Calu3 (cell line): ENCODE results near the gene AFF2. TPM values are rescaled to one million over a fixed set of nuclear protein-coding genes. Genes with fewer than 3 reads are reported as not detected.

Experiments used
- BruUV-seq: library from RNA; stranded (reverse); fragments of 400-500 nt; replicated peaks from 2 replicates; lab custom pipeline; 2021; lab: Mats Ljungman, UMichigan
- CTCF ChIA-PET: fragments of 300-600 bp; sonication (Branson Sonifier 250); formaldehyde crosslinking; loops from one replicate; lab custom pipeline; 2022; ENCODE audit warnings: antibody characterized with exemption; lab: Charles Lee
- DNase-seq: peaks from one replicate; pipeline ENCODE4 v3.0.0; 2022
- H3K27ac Mint-ChIP-seq: one replicate; pipeline ENCODE4 v1.8.0; 2022; ENCODE audit warnings: mixed read lengths; ENCODE audit not compliant: unreplicated experiment
- H3K27me3 Mint-ChIP-seq: one replicate; pipeline ENCODE4 v1.8.0; 2022; ENCODE audit warnings: mixed read lengths; ENCODE audit not compliant: unreplicated experiment
- H3K36me3 Mint-ChIP-seq: one replicate; pipeline ENCODE4 v1.8.0; 2022; ENCODE audit warnings: mild to moderate bottlenecking, moderate library complexity, mixed read lengths; ENCODE audit not compliant: insufficient read depth, unreplicated experiment
- H3K4me1 Mint-ChIP-seq: one replicate; pipeline ENCODE4 v1.8.0; 2022; ENCODE audit warnings: mild to moderate bottlenecking, low read depth, mixed read lengths; ENCODE audit not compliant: unreplicated experiment
- H3K4me3 Mint-ChIP-seq: one replicate; pipeline ENCODE4 v1.8.0; 2022; ENCODE audit warnings: mild to moderate bottlenecking, low read depth, moderate library complexity, mixed read lengths; ENCODE audit not compliant: unreplicated experiment
- H3K9me3 Mint-ChIP-seq: one replicate; pipeline ENCODE4 v1.8.0; 2022; ENCODE audit warnings: low read depth, mixed read lengths; ENCODE audit not compliant: unreplicated experiment
- intact Hi-C: fragments of 100-400 bp; cut with micrococcal nuclease; formaldehyde crosslinking; loops from one replicate; pipeline ENCODE4 v1.10.0; 2022; ENCODE audit not compliant: unreplicated experiment
- total RNA-seq: library from RNA; stranded (reverse); gene quantifications from 2 replicates; pipeline ENCODE4 v1.2.3, GENCODE V29; 2022
- TF ChIP-seq, protein P1 (sequence below): fragments of 200-600 bp; IDR thresholded peaks from one replicate; pipeline ENCODE4 v1.8.0; 2022; ENCODE audit warnings: antibody characterized with exemption; ENCODE audit not compliant: unreplicated experiment

AFF2 gene
- total RNA-seq, 1 experiment from 2014 or later: 0.17 TPM

- Mint-ChIP-seq H3K4me3 (no peak overlapping the region), H3K4me1 (no peaks in the 10 kb centered on the region), H3K9me3 (peaks cover 9% of the 10 kb centered on the region), H3K27me3 (no peaks in the 10 kb centered on the region), H3K36me3 (no peaks in the 10 kb centered on the region), H3K27ac (no peak overlapping the region)
- no peak for DNase-seq
- CTCF ChIA-PET: no interaction called here
- no TSS peak for BruUV-seq
- intact Hi-C loops: no loop called here
- TF ChIP-seq, protein P1, sequence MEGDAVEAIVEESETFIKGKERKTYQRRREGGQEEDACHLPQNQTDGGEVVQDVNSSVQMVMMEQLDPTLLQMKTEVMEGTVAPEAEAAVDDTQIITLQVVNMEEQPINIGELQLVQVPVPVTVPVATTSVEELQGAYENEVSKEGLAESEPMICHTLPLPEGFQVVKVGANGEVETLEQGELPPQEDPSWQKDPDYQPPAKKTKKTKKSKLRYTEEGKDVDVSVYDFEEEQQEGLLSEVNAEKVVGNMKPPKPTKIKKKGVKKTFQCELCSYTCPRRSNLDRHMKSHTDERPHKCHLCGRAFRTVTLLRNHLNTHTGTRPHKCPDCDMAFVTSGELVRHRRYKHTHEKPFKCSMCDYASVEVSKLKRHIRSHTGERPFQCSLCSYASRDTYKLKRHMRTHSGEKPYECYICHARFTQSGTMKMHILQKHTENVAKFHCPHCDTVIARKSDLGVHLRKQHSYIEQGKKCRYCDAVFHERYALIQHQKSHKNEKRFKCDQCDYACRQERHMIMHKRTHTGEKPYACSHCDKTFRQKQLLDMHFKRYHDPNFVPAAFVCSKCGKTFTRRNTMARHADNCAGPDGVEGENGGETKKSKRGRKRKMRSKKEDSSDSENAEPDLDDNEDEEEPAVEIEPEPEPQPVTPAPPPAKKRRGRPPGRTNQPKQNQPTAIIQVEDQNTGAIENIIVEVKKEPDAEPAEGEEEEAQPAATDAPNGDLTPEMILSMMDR: no peak
Measured at GRCh38 chrX:148723551-148723950, 223.1 kb downstream of the AFF2 start.

- CTCF ChIA-PET: no interaction called here
- TF ChIP-seq, protein P1: no peak
- BruUV-seq: no TSS peak
- Mint-ChIP-seq H3K36me3 (no peaks in the 10 kb centered on the region), H3K9me3 (no peaks in the 10 kb centered on the region), H3K27me3 (no peaks in the 10 kb centered on the region), H3K4me1 (no peaks in the 10 kb centered on the region), H3K4me3 (no peak overlapping the region), H3K27ac (no peak overlapping the region)
- intact Hi-C loops: no loop called here
- no peak for DNase-seq
Measured at GRCh38 chrX:148728901-148729300, 228.5 kb downstream of the AFF2 start.

GRCh38 chrX:148732743-148733142 is 232.3 kb downstream of the AFF2 start:
- no peak overlapping the region for H3K27ac Mint-ChIP-seq

GRCh38 chrX:148741441-148741840 is 241.0 kb downstream of the AFF2 start:
- CTCF ChIA-PET: no interaction called here
- no peak overlapping the region for H3K27ac Mint-ChIP-seq

More at GRCh38 chrX:148732743-148733142, 232.3 kb downstream of the AFF2 start:
- Mint-ChIP-seq H3K9me3 (no peaks in the 10 kb centered on the region), H3K36me3 (no peaks in the 10 kb centered on the region), H3K4me1 (no peaks in the 10 kb centered on the region), H3K4me3 (no peak overlapping the region), H3K27me3 (no peaks in the 10 kb centered on the region)
- TF ChIP-seq, protein P1: no peak
- no peak for DNase-seq
- no TSS peak for BruUV-seq
- CTCF ChIA-PET: no interaction called here
- intact Hi-C loops: no loop called here

More at GRCh38 chrX:148741441-148741840, 241.0 kb downstream of the AFF2 start:
- TF ChIP-seq, protein P1: no peak
- intact Hi-C loops: no loop called here
- Mint-ChIP-seq H3K36me3 (no peaks in the 10 kb centered on the region), H3K4me1 (no peaks in the 10 kb centered on the region), H3K9me3 (peaks cover 4% of the 10 kb centered on the region), H3K27me3 (no peaks in the 10 kb centered on the region), H3K4me3 (no peak overlapping the region)
- no TSS peak for BruUV-seq
- DNase-seq: no peak
